GM21381 (cell line): ENCODE data around the gene PPIL6.
A peak's percentile ranks its signal among the peaks of the same experiment; 100 is the strongest.

Experiments used
- ATAC-seq: cut with Tn5 transposase; IDR thresholded peaks from one replicate; pipeline ENCODE4 v1.9.1; 2021; ENCODE audit warnings: mild to moderate bottlenecking, moderate library complexity; ENCODE audit not compliant: unreplicated experiment

The PPIL6 gene

DNA sequence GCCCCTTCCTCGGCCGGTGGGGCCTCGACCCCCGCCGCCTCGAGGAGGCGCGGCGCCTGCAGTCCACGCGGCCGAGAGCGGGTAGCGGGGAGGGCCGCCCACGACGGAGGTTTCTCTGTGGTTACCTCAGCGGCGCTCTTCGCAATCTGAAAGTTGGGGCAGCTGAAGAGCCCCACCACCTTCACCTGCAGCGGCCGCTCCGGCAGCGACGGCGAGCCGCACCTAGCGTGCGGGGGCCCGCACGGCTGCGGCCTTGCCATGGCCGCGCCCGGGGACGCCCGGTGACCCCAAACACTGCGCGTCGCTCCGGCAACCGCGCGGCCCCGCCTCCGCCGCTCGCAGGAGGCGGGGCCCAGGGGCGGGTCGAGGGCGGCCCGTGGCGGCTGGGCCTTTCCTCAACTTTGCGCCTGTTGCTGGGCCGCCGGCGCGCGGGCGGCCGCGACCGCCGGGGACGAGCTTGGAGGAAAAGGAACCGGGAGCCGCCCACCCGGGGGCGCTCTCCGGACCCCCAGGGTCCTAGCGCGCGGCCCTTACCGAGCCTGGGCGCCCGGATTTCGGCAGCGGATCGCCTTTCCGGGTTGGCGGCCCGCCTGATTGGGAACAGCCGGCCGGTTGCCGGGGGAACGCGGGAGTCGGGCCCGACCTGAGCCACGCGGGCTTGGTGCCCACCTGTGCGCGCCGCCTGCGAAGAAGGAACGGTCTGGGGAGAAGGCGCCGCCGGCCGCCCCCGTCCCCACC is at the start of gene PPIL6, which contains the start of gene SMPD2:
Gene PPIL6 (minus strand): TSS at position 298 of the 738 bp plus-strand sequence. CDS start 38 bp downstream, at position 260.
Gene SMPD2 (plus strand): TSS at position 394 of the 738 bp plus-strand sequence. CDS start 398 bp downstream, outside the sequence.
- peak; percentile 93 for ATAC-seq

DNA sequence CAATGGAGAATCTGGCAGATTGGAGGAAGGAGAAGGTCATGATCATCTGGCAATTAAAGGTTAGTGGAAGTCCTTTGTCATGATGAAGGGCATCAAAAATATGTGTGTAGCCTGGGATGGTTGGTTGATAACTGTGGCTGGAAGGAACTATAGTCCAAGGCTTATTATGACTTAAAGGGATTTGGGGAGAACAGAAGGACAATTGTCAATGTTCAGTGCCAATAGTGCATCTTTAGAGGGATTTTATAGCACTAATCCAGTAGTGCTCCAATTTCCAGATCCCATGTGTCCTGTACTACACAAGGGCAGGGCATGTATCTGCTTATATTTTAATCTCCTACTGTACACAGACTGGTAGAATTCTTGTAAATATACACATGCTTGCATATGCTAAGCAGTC is 47.6 kb upstream of the PPIL6 start:
- ATAC-seq, result no peak

DNA sequence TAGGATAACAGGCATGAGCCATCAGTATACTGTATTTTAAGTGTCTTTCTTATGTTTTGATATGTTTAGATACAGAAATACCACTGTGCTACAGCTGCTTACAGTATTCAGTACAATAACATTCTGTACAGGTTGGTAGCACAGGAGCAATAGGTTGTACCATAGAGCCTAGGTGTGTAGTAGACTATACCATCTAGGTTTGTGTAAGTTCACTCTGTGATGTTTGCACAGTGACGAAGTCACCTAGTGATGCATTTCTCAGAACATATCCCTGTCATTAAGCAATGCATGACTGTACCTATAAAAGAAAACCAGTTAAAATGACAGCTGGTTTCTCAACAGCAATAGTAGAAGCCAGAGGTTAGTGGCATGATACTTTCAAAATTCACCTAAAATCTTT is 45.6 kb upstream of the PPIL6 start:
- no peak for ATAC-seq

DNA sequence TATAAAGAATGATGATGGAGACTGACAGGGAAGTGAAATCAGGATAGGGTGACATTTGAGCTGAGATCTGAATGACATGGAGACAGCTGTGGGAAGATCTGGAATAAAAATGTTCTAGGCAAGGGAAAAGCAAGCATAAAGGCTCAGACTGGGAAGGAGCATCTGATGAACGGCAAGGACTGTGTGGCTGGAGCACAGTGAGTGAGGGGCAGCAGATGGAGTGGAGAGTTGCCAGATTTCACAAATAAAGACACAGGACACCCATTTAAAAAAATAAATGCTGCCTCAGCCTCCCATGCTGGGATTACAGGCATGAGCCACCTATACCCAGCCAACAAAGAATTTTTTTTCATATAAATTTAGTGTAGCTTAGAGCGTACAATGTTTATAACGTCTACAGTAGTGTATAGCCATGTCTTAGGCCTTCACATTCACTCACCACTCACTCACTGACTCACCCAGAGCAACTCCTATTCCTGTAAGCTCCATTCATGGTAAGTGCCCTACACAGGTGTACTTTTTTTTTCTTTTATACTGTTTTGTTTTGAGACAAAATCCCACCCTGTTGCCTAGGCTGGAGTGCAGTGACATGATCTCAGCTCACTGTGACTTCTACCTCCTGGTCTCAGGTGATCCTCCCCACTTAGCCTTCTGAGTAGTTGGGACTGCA is 45.0 kb upstream of the PPIL6 start:
- no peak for ATAC-seq

DNA sequence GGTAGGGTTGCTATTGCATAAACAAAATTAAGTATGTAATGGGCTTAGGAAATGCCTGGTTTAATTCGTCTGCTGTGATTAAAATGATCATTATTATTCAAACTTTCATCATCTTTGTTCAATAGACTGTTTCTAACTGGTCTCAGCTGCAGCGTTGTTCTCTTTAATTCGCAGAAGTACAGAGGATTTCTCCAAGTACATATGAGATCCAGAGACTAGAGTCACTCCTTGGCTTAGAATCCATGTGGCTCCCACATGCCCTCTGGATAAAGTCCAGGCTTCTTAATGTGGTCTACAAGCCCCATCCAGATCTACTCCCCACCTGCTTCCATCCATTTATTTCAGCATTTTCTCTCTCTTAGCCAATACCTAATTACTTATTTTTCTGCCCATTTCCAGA is 43.7 kb upstream of the PPIL6 start:
- no peak for ATAC-seq

DNA sequence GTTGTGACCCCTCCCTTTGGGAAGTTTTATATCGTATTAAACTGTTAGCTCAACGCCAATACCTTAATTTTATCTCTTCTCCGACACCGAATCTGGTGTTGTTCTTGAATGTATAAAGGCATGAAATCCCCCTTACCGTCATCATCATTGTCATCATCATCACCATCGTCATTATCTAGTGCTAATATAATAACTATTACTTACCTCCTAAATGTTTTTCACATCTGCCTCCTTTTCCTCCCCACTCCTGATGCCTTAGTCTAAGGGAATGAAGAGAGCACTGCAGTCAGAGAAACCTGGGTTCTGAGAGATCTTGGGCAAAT is 43.3 kb upstream of the PPIL6 start:
- no peak for ATAC-seq

DNA sequence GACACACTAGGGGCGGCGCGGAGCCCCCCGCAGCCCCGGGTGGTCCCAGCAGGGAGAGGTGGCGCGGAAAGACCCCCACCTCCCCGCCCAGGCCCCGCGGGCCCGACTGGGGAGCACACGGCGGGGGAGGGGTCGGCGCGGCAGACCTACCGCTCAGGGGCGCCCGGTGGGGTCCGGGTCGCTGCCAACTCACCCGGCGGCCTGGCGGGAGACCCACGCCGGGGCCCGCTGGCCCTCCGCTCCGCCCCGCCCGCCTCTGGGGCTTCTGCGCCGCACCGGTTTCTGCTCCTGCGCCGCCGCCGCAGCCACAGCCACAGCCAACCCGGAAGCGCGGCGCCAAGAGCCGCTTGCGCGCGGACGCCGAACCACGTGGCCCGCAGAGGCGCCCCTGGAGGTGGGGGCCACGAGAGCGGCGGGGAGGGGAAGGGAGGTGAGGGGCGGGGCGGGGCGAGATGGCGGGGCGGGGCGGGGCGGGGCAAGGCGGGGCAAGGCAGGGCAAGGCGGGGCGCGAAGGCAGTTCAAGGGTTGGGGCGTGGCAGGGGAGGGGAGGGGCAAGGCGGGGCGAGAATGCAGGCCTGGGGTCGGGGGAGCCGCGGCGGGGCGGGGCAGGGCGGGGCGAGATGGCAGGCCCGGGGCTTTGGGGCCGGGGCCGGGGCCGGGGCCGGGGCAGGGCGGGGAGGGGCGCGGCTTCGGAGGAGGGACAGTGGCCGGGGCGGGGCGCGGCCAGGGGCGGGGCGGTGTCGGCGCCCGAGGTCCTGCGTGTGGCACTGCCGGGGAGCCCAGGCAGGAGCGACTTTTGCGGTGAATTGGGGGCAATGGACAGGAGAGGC is 42.7 kb upstream of the PPIL6 start, which contains the start of gene ZBTB24:
Gene ZBTB24 (minus strand): TSS at position 315 of the 830 bp plus-strand sequence. CDS start 1,193 bp downstream, outside the sequence.
- ATAC-seq, result peak; percentile 88

DNA sequence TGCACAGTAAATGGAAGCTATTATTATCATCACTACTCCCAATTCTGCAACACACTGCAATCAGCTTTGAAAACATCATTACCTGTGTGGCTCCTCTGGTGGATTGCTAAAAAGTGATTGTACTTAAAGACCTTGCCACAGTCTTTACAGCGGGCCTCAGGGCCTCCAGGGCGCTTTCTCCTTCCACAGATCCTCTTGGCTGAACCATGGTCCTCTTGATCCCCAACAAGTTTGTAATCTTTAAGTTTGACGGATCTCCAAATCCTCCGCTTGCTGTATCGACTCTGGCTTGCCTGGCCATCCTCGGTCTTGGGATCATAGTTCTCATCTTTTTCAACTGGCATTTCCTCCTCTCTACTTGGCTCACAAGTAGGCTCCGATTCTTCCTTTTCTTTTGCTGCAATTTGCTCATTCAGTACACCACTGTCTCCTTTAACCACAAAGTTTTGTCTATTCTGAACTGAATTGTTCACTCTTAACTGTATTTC is 40.6 kb upstream of the PPIL6 start:
- ATAC-seq, result no peak

DNA sequence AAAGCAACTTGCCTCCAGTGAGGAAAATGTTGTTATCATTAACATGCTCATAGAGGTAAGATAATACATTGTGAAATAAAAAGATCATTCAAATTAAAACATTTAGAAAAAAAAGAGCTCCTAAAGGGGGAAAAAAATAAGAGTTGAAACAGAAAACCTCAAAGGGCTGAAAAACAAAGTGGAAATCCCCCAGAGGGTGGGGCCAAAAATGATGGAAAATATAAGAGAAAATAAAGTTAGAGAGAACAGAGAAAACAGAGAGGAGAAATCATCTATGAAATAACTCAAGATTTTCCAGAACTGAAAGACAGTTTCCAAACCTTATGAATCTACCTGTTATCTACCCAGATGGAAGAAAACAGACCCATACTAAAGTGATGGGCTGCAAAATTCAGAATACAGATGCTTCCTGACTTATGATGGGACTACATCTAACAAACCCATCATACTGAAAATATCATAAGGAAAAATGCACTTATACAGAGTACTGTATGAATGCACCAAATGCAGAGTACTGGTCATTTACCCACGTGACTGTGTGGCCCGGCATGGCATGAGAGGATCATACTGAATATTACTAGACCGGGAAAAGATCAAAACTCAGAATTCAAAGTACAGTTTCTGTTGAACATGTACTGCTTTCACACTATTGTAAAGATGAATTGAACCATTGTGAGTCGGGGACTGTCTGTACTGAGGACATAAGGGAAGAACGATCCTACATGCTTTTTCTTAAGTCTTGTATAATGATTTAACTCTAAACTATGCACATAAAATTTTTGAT is 38.6 kb upstream of the PPIL6 start:
- ATAC-seq, result no peak

DNA sequence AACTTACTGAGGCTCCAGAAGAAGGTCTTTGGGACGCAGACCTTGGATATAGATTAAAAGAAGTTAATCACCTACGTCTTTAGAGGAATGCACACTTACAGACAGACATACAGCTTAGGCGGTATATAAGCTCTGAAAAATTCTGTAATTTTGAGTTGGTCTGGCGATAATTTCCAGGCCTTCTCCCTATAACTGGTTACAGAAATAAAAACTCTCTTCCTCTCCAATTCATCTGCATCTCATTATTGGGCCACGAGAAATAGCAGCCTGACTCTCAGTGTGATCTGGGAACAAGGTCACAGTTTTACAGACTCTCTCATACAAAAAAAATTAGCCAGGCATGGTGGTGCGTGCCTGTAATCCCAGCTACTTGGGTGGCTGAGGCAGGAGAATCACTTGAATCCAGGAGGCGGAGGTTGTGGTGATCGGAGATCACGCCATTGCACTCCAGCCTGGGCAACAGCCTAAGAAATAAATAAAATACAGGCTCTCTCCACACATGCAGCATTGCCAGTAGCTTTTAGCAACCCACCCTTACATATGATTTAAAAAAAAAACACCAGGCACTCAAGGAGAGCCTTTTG is 37.9 kb upstream of the PPIL6 start:
- ATAC-seq, result no peak

DNA sequence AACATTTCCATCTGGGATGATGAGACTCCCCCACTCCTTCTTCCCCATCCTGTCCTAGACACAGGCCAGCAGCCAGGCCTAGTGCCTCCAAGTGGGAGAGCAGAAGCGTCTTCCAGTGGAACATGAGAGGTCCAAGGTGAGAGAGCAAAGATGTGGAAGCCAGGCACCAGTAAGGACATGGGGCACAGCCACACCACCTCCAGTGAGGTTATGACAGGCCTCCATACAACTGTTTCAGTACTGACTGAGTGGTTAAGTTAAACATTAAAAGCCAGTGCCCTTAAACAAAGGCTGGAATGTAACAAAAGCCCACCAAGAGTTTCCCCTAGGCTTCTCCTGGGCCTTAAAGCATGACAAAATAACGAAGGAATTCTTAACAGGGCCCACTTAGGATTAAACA is 37.3 kb upstream of the PPIL6 start:
- peak; percentile 66 for ATAC-seq

DNA sequence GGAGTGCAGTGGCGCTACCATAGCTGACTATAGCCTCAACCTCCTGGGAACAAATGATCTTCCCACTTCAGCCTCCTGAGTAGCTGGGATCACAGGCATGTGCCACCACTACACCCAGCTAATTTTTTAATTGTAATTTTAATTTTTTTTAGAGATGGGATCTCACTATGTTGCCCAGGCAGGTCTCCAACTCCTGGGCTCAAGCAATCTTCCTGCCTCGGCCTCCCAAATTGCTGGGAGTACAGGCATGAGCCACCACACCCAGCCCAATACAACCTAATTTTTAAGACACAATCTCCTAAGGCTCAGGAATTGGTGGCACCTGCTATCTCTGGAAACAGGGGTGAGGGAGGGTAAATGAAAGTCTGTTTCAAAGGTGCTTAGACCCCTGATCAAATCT is 36.8 kb upstream of the PPIL6 start:
- no peak for ATAC-seq

DNA sequence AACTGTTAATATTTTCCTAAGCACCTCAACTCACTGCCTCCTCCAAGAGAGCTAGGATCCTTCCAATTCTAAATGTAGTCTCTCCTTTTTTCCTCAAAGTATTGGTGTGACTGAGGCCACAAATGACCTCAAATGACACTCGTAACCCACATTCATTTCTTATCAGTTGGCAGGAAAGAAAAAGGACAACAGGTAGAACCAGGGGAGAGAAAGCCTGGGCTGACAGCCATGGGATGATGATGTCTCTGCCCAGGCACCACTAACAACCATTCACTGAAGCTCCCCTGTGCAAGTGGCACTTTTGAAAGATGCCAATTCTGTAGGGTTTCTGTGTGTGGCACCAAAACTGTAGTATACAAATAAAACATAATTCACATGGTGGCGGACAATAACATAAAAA is 35.2 kb upstream of the PPIL6 start:
- no peak for ATAC-seq

DNA sequence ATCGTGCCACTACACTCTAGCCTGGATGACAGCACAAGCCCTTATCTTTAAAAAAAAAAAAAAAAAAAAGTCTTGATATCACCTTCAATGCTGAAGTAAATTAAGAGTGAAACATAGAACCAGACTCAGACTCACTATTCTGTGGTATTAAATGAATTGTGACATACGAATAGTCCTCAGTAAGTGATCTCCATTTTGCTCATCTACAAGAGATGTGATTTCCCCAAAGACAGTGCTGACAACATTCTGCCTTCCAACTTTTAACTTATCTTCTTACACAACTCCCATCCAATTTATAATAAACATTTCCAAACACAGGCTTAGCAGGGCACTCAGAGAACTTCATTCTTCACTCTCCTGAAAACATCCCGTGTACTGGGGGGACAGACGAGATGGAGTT is 34.6 kb upstream of the PPIL6 start:
- no peak for ATAC-seq

DNA sequence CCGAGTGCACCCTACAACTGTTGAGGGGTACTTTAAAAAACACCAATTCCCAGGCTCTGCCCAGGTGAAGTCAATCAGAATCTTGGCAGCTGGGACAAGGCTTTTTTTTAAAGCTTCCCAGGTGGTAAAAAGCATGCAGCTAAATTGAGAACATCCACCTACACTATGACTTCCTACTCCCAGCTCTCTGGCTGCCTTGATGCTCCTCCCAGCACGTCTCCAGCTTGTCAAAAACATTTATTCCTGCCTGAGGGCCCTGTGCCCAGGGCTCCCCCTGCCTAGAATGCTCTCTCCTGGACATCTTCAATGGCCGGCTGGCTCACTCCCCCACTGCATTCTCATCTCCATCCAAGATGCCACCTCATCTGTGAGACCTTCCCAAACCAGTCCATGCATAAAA is 32.7 kb upstream of the PPIL6 start:
- ATAC-seq, result no peak

DNA sequence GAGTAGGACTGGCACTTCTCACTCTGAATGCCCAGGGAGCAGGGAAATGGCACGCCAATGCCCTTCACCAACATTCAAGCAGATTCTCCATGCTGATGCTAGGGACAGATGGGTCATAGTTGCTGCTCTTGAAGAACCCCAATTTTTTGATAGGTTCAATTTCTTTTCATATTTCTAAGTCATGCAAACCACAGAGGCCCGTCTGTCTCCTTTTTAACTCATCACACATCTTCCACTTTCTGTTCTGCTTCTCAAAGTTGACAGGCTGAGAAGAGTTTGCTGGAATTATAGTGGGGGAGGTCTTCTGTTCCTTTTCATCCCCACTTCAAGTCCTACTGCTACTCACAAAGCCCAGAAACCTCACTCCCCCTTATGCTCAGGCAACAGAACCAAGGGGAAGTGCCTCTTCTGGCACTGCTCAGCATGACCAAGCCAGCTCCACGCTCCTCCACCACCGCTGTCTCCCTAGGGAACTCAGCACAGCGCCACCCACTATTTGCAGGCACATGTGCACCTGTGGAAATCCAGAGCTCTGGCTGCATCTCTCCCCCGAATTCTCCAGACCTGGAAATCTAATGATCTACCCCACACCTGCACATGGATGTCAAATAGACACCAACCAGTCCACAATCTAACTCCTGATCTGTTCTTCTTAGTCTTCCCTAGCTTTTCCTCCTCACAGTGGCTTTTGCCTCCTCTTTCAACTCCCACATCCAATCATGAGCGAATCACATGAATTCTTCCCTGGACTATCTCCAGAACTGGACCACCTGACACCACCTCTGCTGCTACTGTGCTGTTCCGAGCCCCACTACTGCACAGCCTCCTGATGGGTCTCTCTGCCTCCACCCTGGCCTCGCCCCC is 31.9 kb upstream of the PPIL6 start:
- peak; percentile 51 for ATAC-seq

DNA sequence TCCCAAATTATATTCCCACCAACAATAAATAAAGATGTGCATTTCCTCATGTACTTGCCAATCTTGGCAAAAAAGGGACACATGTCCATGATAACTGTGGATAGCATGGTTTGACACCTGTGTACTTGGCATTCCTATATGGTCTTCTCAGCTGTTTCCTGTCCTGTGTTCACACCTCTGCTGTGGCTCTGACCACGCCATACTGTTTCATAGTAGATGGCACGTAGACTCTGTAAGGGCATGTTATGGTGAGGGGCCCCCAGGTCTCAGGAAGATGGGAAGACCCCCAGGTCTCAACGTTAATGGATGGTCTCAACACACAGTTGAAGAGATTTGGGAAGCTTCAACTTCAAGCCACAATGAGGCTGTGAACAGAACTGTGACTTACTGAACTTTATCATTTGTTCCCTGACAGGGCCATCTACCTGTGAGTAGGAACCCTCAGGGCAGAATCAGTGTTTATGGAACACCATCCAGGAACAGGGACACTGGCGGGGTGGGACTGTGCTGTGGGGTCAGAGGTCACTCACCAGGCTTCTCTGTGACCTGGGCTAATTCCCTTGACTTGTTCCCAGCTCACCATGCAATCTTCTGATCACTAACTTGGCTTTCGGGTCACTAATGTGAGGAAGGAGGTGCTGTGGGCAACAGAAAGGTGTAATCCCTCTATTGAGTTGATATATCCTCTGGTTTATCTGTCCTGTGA is 30.8 kb upstream of the PPIL6 start:
- no peak for ATAC-seq

DNA sequence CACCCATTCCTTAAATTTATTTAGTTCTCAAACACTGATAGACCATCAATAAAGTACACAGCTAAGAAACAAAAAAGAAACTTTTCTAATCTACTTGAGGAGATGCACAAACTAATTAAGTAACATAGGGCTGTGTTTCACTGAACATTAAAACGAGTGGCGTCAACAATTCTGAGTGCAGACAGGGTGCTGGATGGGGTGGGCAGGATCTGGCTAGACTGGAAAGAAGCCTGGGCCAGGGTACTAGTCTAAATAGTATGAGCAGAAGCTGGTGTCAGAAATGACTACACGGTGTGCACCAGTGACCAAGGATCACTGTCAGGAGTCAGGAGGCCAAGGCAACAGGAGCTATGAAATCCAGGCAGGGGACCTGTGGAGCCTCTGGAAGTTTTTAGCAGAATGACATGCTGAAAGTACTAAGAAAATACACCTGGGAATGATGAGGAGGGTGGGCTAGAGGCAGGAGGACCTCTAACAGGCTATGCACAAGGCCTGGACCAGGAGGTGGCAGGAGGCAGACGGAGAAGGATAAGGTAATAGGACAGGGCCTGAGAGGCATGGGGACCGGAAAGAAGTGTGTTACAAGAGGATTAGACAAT is 29.3 kb upstream of the PPIL6 start:
- no peak for ATAC-seq
